ENCODE results near the gene PCDHB16.
"Not testable (repeated sequence)": the region's sequence is repeated elsewhere in the genome, so short reads cannot be mapped to it uniquely, and the experiment has no call there.

The PCDHB16 gene

GRCh38 chr5:141225421-141225820, 43.2 kb downstream of the PCDHB16 start:
- not testable (repeated sequence) for DNase-seq (ENCODE audit: low read depth in 2 of 2, low spot score in 1 of 2)

DNA sequence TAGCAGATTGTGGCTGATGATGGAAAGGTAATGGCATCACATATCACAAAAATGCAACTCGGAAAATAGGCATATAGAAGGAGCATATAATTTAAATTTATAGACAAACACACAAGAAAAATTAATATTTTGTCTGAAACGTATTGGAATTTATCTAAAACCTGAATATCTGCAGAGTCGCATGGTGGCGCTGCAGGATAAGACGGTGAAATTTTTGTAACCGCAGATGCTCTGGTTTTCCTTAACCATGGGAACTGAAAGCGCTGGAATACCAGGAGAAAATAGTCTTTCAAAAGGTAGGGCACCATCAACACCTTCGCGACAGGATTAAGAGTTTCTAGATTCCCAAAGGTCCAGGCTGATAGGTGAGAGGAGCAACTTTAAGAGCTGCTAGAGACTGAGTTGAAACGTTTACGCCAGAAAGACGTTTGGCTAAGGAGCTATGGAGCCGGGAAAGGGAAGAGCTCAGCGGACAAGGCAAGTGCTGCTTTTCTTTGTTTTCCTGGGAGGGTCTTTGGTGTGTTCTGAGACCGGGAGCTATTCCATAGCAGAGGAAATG, 52.0 kb downstream of the PCDHB16 start:
- no peak for DNase-seq (ENCODE audit: low read depth in 2 of 2, low spot score in 1 of 2)

Data from stimulated activated CD8-positive, alpha-beta memory T cell treated with anti-CD3 and anti-CD28 coated beads, Interleukin-4, amount 100 ng/mL, for 1 hour (primary cell).